Measurements from ENCODE around the gene CHST11. TPM values are rescaled to one million over a fixed set of nuclear protein-coding genes. Genes with fewer than 3 reads are reported as not detected.

The CHST11 gene
- total RNA-seq, 2 experiments from 2014 or later = 53.4 to 53.6 TPM

DNA sequence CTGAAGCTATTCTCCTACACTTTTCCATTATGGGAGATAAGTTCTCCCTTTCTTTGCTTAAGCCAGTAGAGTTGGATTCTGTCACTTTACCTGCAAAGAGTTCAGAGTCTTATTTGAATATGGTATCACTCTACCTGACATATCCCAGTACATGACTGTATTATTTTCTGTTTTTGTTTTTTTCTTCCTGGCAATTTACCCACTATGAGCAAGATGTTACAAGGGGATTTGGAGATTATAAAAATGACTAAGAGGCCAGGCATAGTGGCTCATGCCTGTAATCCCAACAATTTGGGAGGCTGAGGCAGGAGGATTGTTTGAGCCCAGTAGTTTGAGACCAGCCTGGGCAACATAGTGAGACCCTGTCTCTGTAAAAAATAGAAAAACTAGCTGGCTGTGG is 46.4 kb upstream of the CHST11 start:
- TF ChIP-seq, protein P1, sequence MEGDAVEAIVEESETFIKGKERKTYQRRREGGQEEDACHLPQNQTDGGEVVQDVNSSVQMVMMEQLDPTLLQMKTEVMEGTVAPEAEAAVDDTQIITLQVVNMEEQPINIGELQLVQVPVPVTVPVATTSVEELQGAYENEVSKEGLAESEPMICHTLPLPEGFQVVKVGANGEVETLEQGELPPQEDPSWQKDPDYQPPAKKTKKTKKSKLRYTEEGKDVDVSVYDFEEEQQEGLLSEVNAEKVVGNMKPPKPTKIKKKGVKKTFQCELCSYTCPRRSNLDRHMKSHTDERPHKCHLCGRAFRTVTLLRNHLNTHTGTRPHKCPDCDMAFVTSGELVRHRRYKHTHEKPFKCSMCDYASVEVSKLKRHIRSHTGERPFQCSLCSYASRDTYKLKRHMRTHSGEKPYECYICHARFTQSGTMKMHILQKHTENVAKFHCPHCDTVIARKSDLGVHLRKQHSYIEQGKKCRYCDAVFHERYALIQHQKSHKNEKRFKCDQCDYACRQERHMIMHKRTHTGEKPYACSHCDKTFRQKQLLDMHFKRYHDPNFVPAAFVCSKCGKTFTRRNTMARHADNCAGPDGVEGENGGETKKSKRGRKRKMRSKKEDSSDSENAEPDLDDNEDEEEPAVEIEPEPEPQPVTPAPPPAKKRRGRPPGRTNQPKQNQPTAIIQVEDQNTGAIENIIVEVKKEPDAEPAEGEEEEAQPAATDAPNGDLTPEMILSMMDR (IDR thresholded peaks at IDR 0.05) = no peak
- Mint-ChIP-seq H3K4me3 (no peak overlapping the region), H3K9me3 (no peaks in the 10 kb centered on the region), H3K27ac (no peak overlapping the region), H3K4me1 (ENCODE audit: low read depth) (no peaks in the 10 kb centered on the region), H3K27me3 (no peaks in the 10 kb centered on the region), H3K36me3 (ENCODE audit: low read depth) (no peaks in the 10 kb centered on the region)
- Histone ChIP-seq H3K36me3 (ENCODE audit: insufficient read depth, low read length) (no peaks in the 10 kb centered on the region), H3K4me3 (ENCODE audit: low read length) (no peak overlapping the region), H3K27me3 (ENCODE audit: control insufficient read depth in 1 of 2, insufficient read depth in 2 of 2, low read length in 2 of 2) (no peaks in the 10 kb centered on the region), H3K9me3 (ENCODE audit: control insufficient read depth in 1 of 2, insufficient read depth in 1 of 2, low read length in 2 of 2) (peaks cover 0 to 5% of the 10 kb centered on the region in 2 experiments), H3K27ac (ENCODE audit: low read depth in 1 of 2, low read length in 2 of 2) (no peak overlapping the region), H3K4me1 (ENCODE audit: insufficient read depth, low read length) (no peaks in the 10 kb centered on the region)
- no peak for ATAC-seq (ENCODE audit: poor library complexity)
- no peak for DNase-seq
- ChIA-PET POLR2A (no interaction called here), CTCF (no interaction called here)
- intact Hi-C loops (cut with DNase I, micrococcal nuclease) = loop anchor here in 1 of 2 experiments (1.0 kb wide), 1 partner anchor 10 kb away; no protein-coding TSS in a partner anchor

DNA sequence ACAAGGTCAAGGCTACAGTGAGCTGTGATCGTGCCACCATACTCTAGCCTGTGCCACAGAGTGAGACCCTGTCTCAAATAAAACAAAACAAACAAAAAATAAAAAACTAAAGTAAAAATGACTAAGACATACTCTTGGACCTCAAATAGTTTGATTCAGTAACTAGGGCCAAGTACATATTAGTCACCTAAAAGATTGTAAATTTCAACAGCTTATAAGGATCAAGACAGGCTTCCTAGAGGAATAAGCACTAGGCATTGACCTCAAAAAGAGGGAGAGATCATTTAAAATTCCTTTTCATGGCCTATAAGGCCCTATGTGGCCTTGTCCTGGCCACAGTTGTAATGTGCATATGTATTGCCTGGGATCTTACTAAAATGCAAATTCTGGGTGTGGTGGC is 46.0 kb upstream of the CHST11 start:
- H3K27me3 Mint-ChIP-seq = no peaks in the 10 kb centered on the region
- H3K4me3 ChIP-seq (ENCODE audit: low read length) = no peak overlapping the region
- H3K4me1 ChIP-seq (ENCODE audit: insufficient read depth, low read length) = no peaks in the 10 kb centered on the region
- ChIA-PET POLR2A (no interaction called here), CTCF (no interaction called here)
- no peaks in the 10 kb centered on the region for H3K4me1 Mint-ChIP-seq (ENCODE audit: low read depth)
- ATAC-seq (ENCODE audit: poor library complexity) (no peak), DNase-seq (no peak)
- intact Hi-C loops (cut with DNase I, micrococcal nuclease) = loop anchor here in 1 of 2 experiments (1.0 kb wide), 1 partner anchor 10 kb away; no protein-coding TSS in a partner anchor
- peaks cover 0 to 5% of the 10 kb centered on the region in 2 experiments for H3K9me3 ChIP-seq (ENCODE audit: control insufficient read depth in 1 of 2, insufficient read depth in 1 of 2, low read length in 2 of 2)
- TF ChIP-seq, protein P1 (IDR thresholded peaks at IDR 0.05) = no peak
- H3K27ac Mint-ChIP-seq = no peak overlapping the region
- H3K36me3 ChIP-seq (ENCODE audit: insufficient read depth, low read length) = no peaks in the 10 kb centered on the region
- H3K27ac ChIP-seq (ENCODE audit: low read depth in 1 of 2, low read length in 2 of 2) = no peak overlapping the region
- H3K27me3 ChIP-seq (ENCODE audit: control insufficient read depth in 1 of 2, insufficient read depth in 2 of 2, low read length in 2 of 2) = no peaks in the 10 kb centered on the region
- no peak overlapping the region for H3K4me3 Mint-ChIP-seq
- no peaks in the 10 kb centered on the region for H3K9me3 Mint-ChIP-seq
- no peaks in the 10 kb centered on the region for H3K36me3 Mint-ChIP-seq (ENCODE audit: low read depth)

DNA sequence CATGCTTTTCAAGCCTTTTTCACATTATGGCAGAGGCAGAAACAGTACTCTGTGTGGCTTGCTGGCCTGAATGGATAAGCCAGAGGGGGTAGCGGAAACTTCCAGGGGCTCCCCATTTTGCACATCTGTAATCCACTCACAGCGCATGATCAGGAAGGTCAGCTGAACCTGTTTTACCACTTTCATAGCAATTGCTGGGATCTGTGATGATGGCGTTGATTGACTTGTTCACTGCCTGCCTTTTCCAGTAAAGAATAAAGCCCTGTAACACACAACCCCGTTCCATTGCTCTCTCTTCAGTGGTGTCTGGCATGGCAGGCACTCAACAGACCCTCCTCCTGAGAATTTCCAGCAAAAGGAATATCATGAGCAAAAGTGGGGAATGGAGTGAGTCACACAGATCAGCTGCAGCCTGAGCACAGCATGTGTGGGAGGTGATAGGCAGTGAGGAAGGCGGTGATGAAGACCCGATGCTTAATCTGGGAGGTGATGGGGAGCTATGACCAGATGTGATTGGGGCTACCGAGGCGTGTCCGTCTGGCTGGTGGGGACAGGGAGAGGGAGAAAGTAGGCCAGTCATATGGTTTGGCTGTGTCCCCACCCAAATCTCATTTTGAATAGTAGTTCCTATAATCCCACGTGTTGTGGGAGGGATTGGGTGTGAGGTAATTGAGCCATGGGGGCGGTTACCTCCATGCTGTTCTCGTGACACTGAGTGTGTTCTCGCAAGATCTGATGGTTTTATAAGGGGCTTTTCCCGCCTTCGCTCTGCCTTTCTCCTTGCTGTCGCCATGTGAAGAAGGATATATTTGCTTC is 44.7 kb upstream of the CHST11 start:
- H3K4me1 ChIP-seq (ENCODE audit: insufficient read depth, low read length) = no peaks in the 10 kb centered on the region
- Mint-ChIP-seq H3K9me3 (no peaks in the 10 kb centered on the region), H3K27me3 (no peaks in the 10 kb centered on the region), H3K27ac (no peak overlapping the region), H3K36me3 (ENCODE audit: low read depth) (no peaks in the 10 kb centered on the region), H3K4me1 (ENCODE audit: low read depth) (no peaks in the 10 kb centered on the region), H3K4me3 (no peak overlapping the region)
- H3K27me3 ChIP-seq (ENCODE audit: control insufficient read depth in 1 of 2, insufficient read depth in 2 of 2, low read length in 2 of 2) = no peaks in the 10 kb centered on the region
- ChIA-PET POLR2A (no interaction called here), CTCF (interaction anchor here (1.4 kb wide), 1 partner anchor 31 kb away, joined by 3 read pairs; no protein-coding TSS in a partner anchor)
- ATAC-seq (ENCODE audit: poor library complexity) = no peak
- H3K4me3 ChIP-seq (ENCODE audit: low read length) = no peak overlapping the region
- DNase-seq = no peak
- H3K9me3 ChIP-seq (ENCODE audit: control insufficient read depth in 1 of 2, insufficient read depth in 1 of 2, low read length in 2 of 2) = peaks cover 0 to 5% of the 10 kb centered on the region in 2 experiments
- intact Hi-C loops (cut with DNase I, micrococcal nuclease) = no loop called here
- no peak overlapping the region for H3K27ac ChIP-seq (ENCODE audit: low read depth in 1 of 2, low read length in 2 of 2)
- no peaks in the 10 kb centered on the region for H3K36me3 ChIP-seq (ENCODE audit: insufficient read depth, low read length)
- TF ChIP-seq, protein P1 (IDR thresholded peaks at IDR 0.05) = no peak

All from CD4-positive, alpha-beta T cell (primary cell).